ENCODE results near the gene PTBP1. TPM values are rescaled to one million over a fixed set of nuclear protein-coding genes. Genes with fewer than 3 reads are reported as not detected.

The PTBP1 gene
- total and polyA plus RNA-seq, 2 donors (not counting 1 experiment from before 2014, with no cell fraction given) = 74.6 to 83.1 TPM

DNA sequence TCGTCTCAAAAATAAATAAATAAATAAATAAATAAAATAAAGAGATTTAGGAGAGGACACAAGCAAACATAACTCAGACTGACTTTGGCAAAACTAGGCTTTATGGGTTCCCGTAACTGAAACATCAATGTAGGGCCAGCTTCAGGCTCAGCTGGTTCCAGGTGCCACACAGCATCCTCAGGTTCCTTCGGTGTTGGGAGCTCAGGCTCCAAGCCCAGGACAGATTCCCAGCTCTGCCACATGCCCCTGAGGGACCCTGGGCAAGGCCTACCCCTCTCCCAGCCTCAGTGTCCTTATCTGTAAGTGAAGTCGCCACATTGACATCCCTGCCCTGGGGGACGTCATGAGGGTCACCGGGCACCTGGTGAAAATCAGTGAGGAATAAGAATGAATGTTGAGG lies 27.6 kb upstream of the PTBP1 start:
- H3K79me2 ChIP-seq (ENCODE audit: control insufficient read depth, insufficient read depth, low read length) = no peaks in the 10 kb centered on the region
- H3K4me3 ChIP-seq (replicated peaks in 1 of 4; ENCODE audit: control extremely low read depth in 1 of 4, insufficient read depth in 1 of 4, low read depth in 3 of 4, low read length in 4 of 4) = no peak overlapping the region
- H3K9me3 ChIP-seq (ENCODE audit: control insufficient read depth, insufficient read depth, low read depth, low read length) = no peaks in the 10 kb centered on the region
- no peaks in the 10 kb centered on the region for H3K27me3 ChIP-seq (ENCODE audit: control insufficient read depth, insufficient read depth, low read length)
- H3K4me2 ChIP-seq (ENCODE audit: extremely low read depth, insufficient read depth, low read length) = no peak overlapping the region
- H3K27ac ChIP-seq (ENCODE audit: insufficient read depth, low read length) = no peak overlapping the region
- no peak overlapping the region for H2AFZ ChIP-seq (ENCODE audit: low read length)
- no peaks in the 10 kb centered on the region for H3K4me1 ChIP-seq (ENCODE audit: control insufficient read depth, extremely low read depth, insufficient read depth, low read length)
- H3K9ac ChIP-seq (ENCODE audit: insufficient read depth, low read length) = no peak overlapping the region
- no peaks in the 10 kb centered on the region for H4K20me1 ChIP-seq (ENCODE audit: control insufficient read depth, extremely low read depth, insufficient read depth, low read length)
- DNase-seq (ENCODE audit: low read depth in 2 of 2) = no peak
- H3K36me3 ChIP-seq (ENCODE audit: control insufficient read depth, insufficient read depth, low read length) = no peaks in the 10 kb centered on the region
- TF ChIP-seq EZH2 (IDR thresholded peaks at IDR 0.05; ENCODE audit: low read length, missing control alignments) = no peak
- TF ChIP-seq, protein P1, sequence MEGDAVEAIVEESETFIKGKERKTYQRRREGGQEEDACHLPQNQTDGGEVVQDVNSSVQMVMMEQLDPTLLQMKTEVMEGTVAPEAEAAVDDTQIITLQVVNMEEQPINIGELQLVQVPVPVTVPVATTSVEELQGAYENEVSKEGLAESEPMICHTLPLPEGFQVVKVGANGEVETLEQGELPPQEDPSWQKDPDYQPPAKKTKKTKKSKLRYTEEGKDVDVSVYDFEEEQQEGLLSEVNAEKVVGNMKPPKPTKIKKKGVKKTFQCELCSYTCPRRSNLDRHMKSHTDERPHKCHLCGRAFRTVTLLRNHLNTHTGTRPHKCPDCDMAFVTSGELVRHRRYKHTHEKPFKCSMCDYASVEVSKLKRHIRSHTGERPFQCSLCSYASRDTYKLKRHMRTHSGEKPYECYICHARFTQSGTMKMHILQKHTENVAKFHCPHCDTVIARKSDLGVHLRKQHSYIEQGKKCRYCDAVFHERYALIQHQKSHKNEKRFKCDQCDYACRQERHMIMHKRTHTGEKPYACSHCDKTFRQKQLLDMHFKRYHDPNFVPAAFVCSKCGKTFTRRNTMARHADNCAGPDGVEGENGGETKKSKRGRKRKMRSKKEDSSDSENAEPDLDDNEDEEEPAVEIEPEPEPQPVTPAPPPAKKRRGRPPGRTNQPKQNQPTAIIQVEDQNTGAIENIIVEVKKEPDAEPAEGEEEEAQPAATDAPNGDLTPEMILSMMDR (conservative IDR thresholded peaks at IDR 0.05 in 1 of 2, IDR thresholded peaks at IDR 0.05 in 1 of 2; ENCODE audit: low read depth in 1 of 2, low read length in 2 of 2) = no peak

DNA sequence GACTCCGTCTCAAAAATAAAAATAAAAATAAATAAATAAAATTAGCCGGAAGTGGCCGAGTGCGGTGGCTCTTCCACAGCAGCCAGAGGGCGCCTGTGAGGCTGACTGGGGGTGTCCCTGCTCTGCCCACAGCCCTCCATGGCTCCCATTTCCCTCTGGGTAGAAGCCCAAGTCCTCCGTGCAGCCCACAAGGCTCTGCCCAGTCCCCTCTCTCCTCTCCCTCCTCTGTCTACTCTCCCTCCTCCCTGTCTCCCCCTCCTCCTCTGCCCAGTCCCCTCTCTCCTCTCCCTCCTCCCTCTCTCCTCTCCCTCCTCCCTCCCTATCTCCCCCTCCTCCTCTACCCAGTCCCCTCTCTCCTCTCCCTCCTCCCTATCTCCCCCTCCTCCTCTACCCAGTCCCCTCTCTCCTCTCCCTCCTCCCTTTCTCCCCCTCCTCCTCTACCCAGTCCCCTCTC lies 25.9 kb upstream of the PTBP1 start:
- Histone ChIP-seq H3K4me1 (ENCODE audit: control insufficient read depth, extremely low read depth, insufficient read depth, low read length) (no peaks in the 10 kb centered on the region), H4K20me1 (ENCODE audit: control insufficient read depth, extremely low read depth, insufficient read depth, low read length) (no peaks in the 10 kb centered on the region), H3K27me3 (ENCODE audit: control insufficient read depth, insufficient read depth, low read length) (no peaks in the 10 kb centered on the region), H3K79me2 (ENCODE audit: control insufficient read depth, insufficient read depth, low read length) (no peaks in the 10 kb centered on the region), H3K9ac (ENCODE audit: insufficient read depth, low read length) (no peak overlapping the region), H3K4me3 (replicated peaks in 1 of 4; ENCODE audit: control extremely low read depth in 1 of 4, insufficient read depth in 1 of 4, low read depth in 3 of 4, low read length in 4 of 4) (no peak overlapping the region), H2AFZ (ENCODE audit: low read length) (no peak overlapping the region), H3K36me3 (ENCODE audit: control insufficient read depth, insufficient read depth, low read length) (no peaks in the 10 kb centered on the region), H3K9me3 (ENCODE audit: control insufficient read depth, insufficient read depth, low read depth, low read length) (no peaks in the 10 kb centered on the region), H3K27ac (ENCODE audit: insufficient read depth, low read length) (no peak overlapping the region), H3K4me2 (ENCODE audit: extremely low read depth, insufficient read depth, low read length) (no peak overlapping the region)
- TF ChIP-seq, protein P1 (conservative IDR thresholded peaks at IDR 0.05 in 1 of 2, IDR thresholded peaks at IDR 0.05 in 1 of 2; ENCODE audit: low read depth in 1 of 2, low read length in 2 of 2) = peak; percentile 50 to 71
- no peak for TF ChIP-seq EZH2 (IDR thresholded peaks at IDR 0.05; ENCODE audit: low read length, missing control alignments)
- peak; percentile 39 to 57 for DNase-seq (ENCODE audit: low read depth in 2 of 2)

DNA sequence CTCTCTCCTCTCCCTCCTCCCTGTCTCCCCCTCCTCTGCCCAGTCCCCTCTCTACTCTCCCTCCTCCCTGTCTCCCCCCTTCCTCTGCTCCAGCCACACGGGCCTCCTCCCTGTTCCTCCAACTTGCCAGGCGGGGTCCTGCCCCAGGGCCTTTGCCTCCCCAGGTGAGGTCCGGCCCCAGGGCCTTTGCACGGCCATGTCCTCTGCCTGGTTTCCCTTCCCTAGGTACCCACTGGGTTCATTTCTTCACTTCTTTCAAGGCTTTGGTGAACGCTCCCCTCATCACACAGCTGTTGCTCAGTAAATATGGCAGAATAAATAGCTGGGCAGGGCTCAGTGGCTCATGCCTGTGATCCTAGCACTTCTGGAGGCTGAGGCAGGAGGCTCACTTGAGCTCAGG lies 25.2 kb upstream of the PTBP1 start:
- TF ChIP-seq EZH2 (IDR thresholded peaks at IDR 0.05; ENCODE audit: low read length, missing control alignments) = no peak
- TF ChIP-seq, protein P1 (conservative IDR thresholded peaks at IDR 0.05 in 1 of 2, IDR thresholded peaks at IDR 0.05 in 1 of 2; ENCODE audit: low read depth in 1 of 2, low read length in 2 of 2) = no peak
- Histone ChIP-seq H3K4me2 (ENCODE audit: extremely low read depth, insufficient read depth, low read length) (no peak overlapping the region), H3K27ac (ENCODE audit: insufficient read depth, low read length) (no peak overlapping the region), H4K20me1 (ENCODE audit: control insufficient read depth, extremely low read depth, insufficient read depth, low read length) (no peaks in the 10 kb centered on the region), H3K27me3 (ENCODE audit: control insufficient read depth, insufficient read depth, low read length) (no peaks in the 10 kb centered on the region), H3K79me2 (ENCODE audit: control insufficient read depth, insufficient read depth, low read length) (no peaks in the 10 kb centered on the region), H2AFZ (ENCODE audit: low read length) (no peak overlapping the region), H3K4me1 (ENCODE audit: control insufficient read depth, extremely low read depth, insufficient read depth, low read length) (no peaks in the 10 kb centered on the region), H3K9me3 (ENCODE audit: control insufficient read depth, insufficient read depth, low read depth, low read length) (no peaks in the 10 kb centered on the region), H3K9ac (ENCODE audit: insufficient read depth, low read length) (no peak overlapping the region), H3K4me3 (replicated peaks in 1 of 4; ENCODE audit: control extremely low read depth in 1 of 4, insufficient read depth in 1 of 4, low read depth in 3 of 4, low read length in 4 of 4) (no peak overlapping the region), H3K36me3 (ENCODE audit: control insufficient read depth, insufficient read depth, low read length) (no peaks in the 10 kb centered on the region)
- DNase-seq (ENCODE audit: low read depth in 2 of 2) = no peak

Data from fibroblast of lung (primary cell).